Stimulated activated CD4-positive, alpha-beta T cell treated with anti-CD3 and anti-CD28 coated beads, Interleukin-15, amount 100 ng/mL, for 24 hours (primary cell): Measurements from ENCODE around the gene GIGYF2.
A peak's percentile ranks its signal among the peaks of the same experiment; 100 is the strongest.

Experiments
- DNase-seq: peaks from one replicate; pipeline ENCODE4 v3.0.0-alpha.2; 2020

The GIGYF2 gene

DNA sequence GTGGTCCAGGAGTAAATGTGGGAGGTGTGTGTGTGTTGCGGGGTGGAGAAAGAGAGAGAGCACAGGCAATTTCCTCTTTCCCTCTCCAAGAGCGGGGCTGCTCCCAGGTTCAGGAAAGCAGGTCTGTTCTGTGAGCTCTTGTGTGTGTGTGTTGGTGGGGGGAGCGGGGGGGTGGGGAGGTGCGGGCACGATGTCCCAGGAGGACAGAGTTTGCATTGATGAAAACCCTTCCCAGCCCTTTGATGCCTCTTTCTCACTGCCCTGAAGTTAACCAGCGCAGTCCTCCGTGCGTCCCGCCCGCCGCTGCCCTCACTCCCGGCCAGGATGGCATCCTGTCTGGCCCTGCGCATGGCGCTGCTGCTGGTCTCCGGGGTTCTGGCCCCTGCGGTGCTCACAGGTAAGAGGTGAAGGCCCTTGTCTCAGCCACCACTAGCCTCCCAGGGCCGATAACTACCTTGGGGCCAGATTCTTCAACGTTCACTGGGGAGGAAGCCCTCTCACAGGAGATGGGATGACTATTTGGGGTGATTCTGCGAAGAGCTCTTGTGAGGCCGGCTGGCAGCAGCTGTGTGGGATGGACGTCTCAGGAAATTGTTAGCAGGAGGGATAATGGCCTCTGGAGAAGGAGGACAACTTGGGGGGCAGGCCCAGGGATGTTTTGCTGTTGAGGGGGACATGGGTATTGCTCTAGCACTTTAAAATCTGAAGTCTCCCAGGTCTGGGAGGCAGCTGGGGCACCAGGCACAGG lies 173.1 kb downstream of the GIGYF2 start, which contains the start of gene SNORC:
Gene SNORC (plus strand): TSS at position 247 of the 748 bp plus-strand sequence. CDS start 78 bp downstream, at position 325.
- DNase-seq = no peak

DNA sequence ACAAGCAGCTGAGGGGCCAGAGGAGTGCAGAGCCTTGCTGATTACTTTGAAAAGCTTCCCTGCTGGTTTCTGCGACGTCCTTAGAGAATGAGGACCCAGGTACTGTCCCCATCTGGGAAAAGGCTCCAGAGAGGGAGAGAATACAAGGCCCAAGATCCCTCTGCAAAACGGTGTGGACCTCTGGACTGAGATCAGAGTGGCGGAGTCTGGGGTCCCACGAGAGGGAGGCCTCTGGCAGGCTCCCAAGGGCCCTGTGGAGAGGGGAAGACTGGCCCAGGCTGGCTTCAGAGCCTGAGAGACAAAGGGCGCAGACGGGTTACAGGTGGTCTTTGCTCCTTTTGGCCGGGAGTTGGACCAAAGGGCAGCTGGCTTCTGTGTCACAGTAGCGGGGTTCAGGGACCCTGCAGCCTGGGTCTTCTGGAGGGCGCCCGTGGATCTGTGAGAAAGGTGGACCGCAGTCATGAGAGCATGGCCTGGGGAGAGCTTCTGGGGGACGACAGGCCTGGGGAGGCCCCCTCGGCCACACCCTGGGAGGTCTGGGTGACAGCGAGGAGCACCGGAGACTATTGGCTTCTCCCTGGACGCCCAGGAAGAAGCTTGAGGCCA lies 173.7 kb downstream of the GIGYF2 start:
- no peak for DNase-seq

DNA sequence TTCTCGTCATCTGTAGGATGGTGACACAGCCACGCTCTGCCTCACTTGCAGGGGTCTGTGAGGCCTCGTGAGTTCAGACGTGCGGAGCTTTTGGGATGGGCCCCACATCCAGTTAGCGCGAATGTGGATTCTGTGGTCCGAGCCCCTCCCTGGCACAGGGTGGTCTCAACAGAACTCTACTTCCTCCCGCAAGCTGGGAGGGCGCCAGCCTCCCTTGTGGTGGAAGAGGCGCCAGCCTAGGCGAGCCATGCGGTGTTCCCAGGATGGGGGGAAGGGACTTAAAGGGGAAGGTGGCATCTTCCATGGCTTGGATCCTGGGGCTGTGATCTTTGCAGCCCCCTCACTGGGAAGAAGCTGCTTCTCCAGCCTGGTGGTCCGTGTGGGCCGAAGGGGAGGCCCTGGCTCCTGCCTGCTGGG lies 174.3 kb downstream of the GIGYF2 start:
- no peak for DNase-seq

DNA sequence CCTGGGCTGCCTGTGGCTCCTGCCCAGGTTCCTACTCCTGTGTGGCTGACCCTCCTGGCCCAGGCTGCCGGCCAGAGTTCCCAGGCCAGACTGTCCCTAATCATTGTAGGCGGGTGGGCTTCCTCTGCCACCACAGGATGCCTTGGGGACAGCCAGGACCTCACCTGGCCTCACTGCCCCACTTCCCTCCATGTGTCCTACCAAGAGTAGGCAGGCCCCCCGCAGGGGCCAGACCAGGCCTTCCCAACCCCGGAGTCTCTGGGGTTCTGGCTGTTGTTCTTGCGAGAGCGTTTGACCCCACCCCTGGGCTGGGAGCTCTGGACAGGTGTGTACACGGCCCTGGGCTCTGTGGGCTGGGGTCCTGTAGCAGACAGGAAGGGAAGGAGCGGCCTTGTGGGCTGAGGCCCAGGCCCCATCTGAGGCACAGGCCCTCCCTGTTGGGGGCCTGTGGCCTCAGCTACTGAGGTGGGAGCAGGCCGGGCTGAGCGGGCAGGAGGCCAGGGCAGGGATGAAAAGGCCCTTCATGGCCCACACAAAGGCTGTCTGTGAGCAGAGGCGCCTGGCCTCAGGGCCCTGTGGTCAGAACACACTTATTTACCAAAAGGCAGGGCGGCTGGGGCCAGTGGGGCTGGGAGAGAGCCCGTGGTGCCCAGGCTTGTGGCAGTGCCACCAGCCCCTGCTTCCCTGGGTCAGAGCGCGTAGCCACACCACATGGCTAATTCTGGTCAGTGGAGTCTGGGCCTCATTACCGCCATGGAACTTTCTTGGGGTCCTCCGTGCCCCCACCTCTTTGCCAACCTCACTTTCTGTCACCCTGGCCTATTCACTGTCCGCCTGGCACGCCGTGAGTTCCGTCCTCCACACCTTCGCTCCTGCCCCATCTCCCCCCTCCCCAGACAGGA lies 175.0 kb downstream of the GIGYF2 start:
- no peak for DNase-seq

DNA sequence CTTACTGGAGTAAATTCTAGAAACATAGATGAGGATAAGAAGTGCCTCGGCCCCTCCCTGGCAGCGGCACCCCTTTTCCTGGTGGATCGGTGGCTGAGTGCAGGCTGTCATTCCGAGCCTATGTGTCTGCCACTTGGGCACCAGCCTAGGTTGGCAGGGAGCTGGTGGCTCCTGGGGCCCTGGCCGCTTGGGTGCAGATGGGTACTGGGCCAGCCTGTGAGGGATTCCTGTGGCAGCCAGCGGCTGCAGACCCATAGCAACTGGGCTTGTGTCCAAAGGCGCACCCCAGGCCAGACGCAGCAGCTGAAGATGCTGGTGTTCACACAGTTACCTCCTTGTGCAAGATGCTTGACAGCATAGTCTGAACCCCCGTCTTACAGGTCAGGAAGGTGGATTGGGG lies 175.7 kb downstream of the GIGYF2 start:
- no peak for DNase-seq

DNA sequence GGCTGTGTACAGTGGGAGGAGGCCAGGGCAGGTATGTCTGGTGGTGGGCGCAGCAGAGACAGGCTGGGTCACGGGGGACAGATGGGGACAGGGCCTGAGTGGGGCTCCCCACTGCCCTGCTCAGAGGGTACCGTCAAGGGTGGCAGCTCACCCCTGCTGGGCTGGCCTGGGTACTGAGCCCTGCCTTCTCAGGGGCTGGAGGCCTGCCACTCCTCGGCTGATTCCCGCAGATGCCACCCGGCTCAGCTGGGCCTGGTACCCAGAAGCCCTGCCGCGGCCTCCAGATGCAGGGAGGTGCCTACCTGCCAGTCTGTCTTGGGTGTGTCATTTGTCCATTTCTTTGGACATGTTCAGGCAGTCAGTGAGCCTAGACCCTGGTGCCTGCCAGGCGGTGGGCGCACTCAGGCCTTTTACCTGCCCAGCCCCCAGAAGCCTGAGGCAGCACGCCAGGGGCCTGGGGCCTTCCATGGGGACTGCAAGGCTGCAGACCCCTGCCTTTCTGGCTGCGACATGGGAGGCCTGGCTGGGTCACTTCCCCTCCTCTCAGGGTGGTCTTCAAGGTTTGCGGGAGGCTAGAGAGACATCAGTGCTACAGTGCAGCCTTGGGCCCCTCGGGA lies 176.3 kb downstream of the GIGYF2 start:
- DNase-seq = no peak

DNA sequence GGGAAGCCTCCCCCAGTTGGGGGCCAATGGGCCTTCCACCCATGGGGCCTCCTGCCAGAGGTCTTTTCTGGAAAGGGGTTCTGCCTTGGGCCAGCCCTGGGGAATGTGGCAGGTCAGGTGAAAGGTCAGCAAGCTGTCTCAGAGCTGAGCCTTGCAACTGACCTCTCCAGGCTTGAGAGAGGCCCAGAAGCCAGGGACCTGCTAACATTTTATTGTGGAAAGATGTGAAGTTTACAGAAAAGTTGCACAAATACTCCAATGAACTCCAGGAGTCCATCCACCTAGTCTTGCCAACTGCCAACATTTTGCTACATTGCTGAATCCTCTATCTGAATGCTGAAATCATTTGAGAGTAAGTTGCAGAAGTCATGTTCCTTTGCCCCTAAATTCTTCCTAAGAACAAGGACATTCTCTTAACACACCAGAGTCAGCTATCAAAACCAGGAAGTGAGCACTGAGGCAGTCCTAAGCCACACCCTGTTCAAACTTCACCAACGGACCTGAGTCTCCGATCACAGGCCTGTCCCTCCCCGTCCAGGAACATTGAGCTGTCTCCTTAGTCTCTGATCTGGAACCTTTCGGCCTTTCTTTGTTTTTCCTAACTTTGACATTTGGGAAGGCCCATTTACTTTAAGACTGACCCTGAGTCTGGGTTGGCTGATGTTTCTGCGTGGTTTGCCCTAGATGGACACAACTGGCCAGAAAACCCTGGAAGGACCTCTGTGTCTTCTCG lies 176.9 kb downstream of the GIGYF2 start:
- no peak for DNase-seq

DNA sequence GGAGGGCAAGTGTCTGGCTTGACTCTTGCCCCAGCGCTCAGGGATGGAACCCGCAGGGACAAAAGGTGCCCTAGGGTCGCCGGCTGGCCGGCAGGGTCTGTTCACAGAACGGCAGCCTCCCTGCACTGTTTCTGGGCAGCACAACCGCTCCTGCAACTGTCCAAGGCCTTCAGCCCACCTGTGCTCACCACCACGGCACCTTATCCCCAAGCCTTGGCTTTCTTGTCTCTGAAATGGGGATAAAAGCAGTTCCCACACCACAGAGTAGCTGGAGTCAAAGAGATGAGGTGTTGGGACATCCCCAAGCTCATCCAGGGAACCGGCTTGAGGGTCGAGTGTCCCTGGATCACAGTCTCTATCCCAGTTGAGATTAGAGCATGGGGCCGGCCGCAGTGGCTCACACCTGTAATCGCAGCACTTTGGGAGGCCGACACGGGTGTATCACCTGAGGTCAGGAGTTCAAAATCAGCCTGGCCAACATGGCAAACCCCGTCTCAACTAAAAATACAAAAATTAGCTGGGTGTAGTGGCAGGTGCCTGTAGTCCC lies 177.6 kb downstream of the GIGYF2 start:
- DNase-seq = no peak

DNA sequence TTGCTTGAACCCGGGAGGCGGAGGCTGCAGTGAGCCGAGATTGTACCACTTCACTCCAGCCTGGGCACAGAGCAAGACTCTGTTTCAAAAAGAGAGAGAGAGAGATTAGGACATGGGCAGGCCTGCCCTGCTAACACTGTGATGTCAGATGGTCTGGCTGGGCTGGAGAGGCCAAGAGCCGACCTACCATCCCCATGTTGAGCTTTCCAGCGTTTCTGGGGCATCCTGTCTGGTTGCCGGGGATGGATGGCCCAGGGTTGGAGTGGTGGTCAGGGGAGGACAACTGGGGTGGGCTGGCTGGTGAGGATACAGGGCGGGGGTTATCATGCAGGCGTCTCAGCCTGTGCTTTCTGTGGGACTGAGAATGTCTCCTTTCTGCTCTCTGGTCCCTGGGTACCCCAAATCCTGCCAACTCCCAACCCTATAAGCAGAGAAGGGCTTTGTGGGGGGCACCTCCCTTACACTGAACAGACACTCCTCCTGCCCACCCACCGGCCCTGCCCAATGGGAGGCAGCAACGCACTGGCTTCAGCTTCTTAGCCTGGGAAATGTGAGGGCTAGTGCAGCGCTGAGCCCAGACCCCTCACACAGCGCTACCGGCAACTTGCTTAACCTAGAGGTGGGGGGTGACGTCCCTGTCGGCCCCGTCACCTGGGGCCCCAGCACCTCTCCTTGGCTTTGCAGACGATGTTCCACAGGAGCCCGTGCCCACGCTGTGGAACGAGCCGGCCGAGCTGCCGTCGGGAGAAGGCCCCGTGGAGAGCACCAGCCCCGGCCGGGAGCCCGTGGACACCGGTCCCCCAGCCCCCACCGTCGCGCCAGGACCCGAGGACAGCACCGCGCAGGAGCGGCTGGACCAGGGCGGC lies 178.4 kb downstream of the GIGYF2 start:
- DNase-seq = no peak

DNA sequence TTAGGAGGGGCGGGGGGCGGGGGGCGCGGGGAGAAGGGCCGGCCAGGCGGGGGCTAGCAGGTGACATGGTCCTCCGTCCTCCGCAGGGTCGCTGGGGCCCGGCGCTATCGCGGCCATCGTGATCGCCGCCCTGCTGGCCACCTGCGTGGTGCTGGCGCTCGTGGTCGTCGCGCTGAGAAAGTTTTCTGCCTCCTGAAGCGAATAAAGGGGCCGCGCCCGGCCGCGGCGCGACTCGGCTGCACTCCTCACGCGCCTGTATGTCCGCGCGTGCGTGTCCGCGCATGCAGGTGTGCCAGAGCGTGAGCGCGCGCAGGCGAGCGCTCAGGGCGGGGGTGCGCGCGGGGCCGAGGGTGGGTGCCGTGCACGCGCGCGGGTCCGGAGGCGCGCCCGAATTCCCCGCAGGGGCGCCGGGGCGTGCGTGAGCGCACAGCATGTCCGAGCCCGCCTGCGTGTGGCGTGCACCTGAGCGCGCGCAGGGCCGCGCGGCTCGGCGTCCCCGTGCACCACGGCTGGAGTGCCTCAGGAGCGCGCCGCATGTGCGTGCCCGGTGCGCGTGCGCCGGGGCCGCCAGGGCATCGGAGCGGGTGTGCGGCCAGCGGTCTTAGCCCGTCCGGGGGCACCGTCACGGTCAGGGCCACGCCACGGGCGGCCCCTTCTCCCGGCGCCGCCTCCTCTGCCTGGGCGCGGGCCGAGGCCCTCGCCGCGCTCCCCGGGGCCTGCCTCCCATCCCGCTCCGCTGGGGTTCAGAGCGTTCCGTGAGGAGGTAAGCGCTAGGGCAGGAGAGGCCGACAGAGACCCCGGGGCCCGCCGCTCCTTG lies 179.2 kb downstream of the GIGYF2 start:
- DNase-seq = peak; percentile 59

DNA sequence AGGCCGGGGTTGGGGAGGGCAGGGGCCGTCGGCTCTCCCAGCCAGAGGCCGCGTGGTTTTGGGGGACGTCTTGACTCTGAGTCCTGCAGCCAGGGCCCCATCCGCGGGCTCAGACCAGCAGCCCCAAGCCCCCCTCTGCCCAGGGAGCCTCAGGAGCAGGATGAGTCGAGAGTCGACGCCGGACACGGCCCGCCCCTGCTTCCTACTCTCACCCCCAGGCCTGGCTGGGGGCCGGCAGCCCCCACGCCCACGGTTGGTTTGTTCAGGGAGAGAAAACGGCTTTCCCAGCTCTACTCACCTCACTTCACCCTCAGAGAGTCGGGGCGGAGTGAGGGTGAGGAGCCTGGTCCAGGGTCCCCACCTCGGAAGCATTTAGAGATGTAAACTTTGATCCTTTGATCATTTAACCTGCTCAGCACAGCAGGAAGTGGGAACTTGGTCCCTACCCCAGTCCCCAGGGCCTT lies 179.9 kb downstream of the GIGYF2 start:
- peak; percentile 21 for DNase-seq

DNA sequence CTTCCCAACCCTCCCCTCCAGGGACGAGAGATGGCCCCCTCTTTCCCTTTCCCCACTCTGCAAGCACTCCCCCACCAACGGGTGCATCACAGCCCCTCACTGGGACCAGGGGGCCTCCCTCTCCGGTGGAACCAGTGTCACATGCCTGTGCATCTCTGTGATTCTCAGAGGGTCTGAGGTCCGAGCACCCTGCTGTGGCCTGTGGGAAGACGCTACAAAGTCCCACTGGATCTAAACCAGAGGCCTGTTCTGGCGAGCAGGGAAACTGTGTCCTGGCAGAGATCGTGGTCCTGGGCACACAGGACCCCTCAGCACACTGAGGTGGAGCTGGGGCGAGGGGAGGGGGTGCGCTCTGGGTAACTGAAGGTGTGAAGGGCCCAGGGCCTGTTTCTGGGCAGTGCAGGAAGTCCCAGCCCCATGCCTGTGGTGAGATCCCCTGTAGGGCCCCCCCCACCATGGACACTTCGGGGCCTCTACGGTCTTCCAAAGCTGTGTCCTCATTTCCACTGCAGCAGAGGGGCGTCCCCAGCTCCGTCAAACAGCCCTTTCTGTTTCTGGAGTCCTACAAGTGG lies 180.9 kb downstream of the GIGYF2 start:
- no peak for DNase-seq

DNA sequence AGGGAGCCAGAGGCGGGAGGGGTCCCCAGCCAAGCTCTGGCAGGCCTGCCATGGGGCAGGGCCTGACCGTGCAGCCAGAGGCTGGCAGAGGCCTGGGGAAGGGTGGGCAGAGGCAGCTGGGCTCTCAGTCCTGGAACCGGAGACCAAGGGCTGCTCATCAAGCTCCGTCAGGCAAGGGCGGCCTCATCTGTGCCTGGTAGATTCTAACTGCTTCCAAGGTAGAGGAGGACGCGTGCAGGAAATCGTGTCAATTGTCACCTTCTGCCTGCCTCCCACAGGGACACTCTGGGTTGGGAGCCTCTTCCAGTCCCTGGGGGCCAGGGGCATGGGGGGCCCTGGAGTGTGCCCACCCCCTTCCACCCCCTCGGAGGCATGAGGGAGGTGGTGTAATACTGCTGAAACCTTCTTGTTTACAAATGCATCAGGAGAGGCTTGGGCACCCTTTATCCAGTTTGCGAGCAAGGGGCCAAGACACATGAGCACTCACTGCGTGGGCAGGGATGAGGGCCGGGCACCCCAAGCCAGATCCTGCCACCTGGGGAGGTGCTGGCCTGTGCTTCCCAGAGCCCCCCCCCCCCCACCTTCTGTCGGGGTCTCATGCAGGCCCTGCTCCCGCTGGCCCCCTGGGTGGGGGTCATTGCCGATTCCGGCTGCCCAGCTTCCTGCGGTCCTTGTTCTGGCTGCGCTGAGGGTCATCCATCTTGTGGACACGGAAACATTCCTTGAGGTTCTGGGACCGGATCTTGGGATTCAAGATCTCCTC lies 181.9 kb downstream of the GIGYF2 start:
- no peak for DNase-seq

DNA sequence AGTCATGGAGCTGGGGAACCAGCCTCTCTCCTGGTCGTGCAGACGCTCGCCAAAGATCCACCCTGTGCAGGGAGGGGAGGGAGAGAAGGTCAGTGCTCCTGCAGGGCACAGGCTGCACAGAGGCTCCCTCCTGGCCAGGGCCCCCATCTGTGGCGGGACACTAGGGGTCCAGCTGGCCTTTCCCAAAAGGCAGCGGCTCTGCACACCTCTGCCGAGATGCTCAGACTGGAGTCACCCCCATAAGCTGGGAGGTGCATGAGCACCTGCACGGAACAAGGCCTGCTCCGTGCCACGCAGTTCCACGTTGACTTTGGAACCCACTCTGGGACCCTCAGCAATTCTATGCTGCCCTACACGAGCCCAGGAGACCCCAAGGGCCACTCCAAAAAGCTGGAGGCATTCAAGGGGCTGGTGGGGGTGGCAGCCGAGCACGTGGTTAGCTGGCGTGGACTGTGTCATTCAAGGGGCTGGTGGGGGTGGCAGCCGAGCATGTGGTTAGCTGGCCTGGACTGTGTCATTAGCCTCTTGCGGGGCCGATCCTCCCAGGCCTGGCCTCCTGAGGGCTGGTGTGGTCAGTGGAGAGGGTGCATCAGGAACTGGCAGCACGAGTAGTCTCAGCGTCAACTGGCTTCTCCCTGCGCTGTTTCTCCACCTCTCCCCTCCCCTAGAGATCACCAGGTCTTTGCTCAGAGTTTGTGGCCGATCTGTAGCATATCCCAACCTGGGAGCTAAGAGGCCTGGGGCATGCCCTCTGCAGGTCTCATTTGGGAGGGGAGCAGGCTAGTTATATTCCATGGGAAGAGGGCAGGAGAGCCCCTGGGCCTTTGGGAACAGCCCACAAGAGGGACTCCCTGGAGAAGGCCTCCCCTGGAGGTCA lies 182.7 kb downstream of the GIGYF2 start:
- DNase-seq = no peak

DNA sequence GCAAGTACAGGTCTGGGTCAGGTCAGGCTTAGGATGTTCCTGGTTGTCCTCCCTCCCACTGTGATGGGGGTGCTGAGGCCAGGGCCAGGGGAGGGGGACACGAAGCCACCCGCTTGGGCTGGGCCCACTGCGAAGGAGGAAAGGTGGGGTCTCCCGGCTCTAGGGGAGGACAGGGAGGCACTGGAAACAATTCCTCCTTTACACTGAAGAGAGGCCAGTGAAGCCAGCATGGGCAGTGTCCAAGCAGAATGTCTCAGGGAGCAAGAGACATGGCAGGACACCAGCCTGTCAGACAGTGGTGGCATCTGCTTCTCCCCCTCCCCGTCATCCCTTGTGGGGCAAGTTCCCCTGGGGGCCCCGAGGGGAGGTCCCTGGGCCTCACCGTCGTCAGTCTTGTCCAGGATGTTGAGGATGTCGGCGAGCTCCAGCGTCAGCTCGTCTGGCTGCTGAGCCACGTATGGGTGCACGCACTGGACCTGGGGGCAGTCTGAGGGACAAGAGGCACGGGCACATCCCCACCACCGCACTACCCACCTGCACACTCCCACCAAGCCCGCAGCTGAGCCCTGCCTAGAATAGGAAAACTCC lies 183.7 kb downstream of the GIGYF2 start:
- DNase-seq = no peak

DNA sequence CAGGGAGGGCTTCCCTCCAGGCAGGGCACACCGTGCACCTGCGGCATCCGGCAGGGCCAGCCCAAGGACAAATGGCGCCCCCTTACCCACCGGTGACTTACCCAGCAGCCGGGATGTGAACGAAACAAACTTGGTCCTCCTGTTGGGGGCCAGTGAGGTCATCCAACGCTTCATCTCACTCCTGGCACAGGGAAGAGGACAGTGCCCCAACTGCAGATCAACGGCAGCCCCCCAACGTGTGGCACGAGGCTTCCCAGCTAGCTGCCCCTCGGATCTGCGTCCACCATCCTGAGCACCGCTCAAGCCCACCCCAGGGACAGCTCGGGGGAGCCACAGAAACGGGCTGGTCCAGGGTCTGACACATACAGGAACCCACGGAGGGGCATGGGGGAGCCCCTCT lies 185.0 kb downstream of the GIGYF2 start:
- no peak for DNase-seq

DNA sequence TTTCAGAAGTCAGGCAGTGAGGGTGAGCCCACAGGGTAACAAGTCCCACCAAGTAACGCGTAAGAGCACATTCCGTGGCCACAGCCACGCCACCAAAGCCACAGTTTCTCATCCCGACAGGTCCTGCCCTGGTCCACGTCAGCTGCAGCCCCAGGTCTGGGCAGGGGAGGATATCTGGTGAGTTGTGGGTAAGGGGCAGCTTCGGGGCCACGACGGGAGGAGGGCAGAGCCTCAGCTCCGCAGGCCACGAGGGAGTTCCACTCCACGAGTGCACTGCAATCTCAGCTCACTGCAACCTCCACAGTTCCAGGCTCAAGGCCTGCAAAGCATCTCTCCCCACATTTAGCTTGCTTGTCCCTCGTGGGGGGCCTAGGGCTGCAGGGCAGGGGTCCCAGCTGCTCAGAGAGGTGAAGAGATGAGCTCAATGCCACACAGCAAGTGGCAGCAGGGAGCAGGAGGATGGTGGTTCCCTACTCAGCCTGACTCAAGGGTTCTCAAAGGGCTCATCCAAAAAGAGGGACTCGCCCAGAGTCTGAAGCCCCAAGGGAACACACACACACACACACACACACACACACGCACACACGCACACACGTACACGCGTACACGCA lies 185.5 kb downstream of the GIGYF2 start:
- no peak for DNase-seq
